Activated gamma-delta T cell treated with anti-CD3 and anti-CD28 coated beads, Interleukin-2, amount 50 U/mL, for 16 hours (primary cell): ENCODE data around the gene ZNF684.
"Not testable (repeated sequence)": the region's sequence is repeated elsewhere in the genome, so short reads cannot be mapped to it uniquely, and the experiment has no call there.

Experiments used
- DNase-seq: peaks from one replicate; pipeline ENCODE4 v3.0.0-alpha.2; 2020; ENCODE audit warnings: low read depth

Gene ZNF684

GRCh38 chr1:40574805-40575204 lies 43.4 kb downstream of the ZNF684 start:
- DNase-seq, result not testable (repeated sequence)

GRCh38 chr1:40575336-40575735 lies 43.9 kb downstream of the ZNF684 start:
- DNase-seq, result no peak

GRCh38 chr1:40582116-40582515 lies 50.7 kb downstream of the ZNF684 start:
- DNase-seq, result no peak

- no peak for DNase-seq
These were observed 52.5 kb downstream of the ZNF684 start for GRCh38 chr1:40583980-40584379.

- DNase-seq, result no peak
These were observed 57.1 kb downstream of the ZNF684 start for GRCh38 chr1:40588586-40588985.

- DNase-seq, result no peak
These were observed 60.8 kb downstream of the ZNF684 start for GRCh38 chr1:40592107-40592803.

GRCh38 chr1:40593449-40594186 lies 62.2 kb downstream of the ZNF684 start:
- no peak for DNase-seq

- DNase-seq, result no peak
These were observed 62.7 kb downstream of the ZNF684 start for GRCh38 chr1:40594187-40594531.

- no peak for DNase-seq
These were observed 64.2 kb downstream of the ZNF684 start for GRCh38 chr1:40595623-40596022.
